Keratinocyte (primary cell): Measurements from ENCODE around the gene SRR.

ENCODE experiments used
- EZH2 ChIP-seq: IDR thresholded peaks from one replicate; pipeline ENCODE4 v1.6.1; 2012; ENCODE audit warnings: inconsistent platforms, mild to moderate bottlenecking, low read length, moderate library complexity
- TF ChIP-seq, protein P1 (sequence below), 3 experiments: IDR thresholded peaks in 1 of 3; conservative IDR thresholded peaks in 1 of 3; optimal IDR thresholded peaks in 1 of 3; 2 replicates in 2 of 3; 3 replicates in 1 of 3; pipeline versions ENCODE3 to v1.5.1; 2011; ENCODE audit warnings: low read length in 3 of 3, mild to moderate bottlenecking in 3 of 3, moderate library complexity in 2 of 3, control low read depth in 1 of 3, inconsistent platforms in 1 of 3; ENCODE audit not compliant: insufficient read depth in 2 of 3; ENCODE audit errors: extremely low read depth in 1 of 3

GRCh38 chr17:2331303-2331702, 27.6 kb downstream of the SRR start:
- TF ChIP-seq, protein P1, sequence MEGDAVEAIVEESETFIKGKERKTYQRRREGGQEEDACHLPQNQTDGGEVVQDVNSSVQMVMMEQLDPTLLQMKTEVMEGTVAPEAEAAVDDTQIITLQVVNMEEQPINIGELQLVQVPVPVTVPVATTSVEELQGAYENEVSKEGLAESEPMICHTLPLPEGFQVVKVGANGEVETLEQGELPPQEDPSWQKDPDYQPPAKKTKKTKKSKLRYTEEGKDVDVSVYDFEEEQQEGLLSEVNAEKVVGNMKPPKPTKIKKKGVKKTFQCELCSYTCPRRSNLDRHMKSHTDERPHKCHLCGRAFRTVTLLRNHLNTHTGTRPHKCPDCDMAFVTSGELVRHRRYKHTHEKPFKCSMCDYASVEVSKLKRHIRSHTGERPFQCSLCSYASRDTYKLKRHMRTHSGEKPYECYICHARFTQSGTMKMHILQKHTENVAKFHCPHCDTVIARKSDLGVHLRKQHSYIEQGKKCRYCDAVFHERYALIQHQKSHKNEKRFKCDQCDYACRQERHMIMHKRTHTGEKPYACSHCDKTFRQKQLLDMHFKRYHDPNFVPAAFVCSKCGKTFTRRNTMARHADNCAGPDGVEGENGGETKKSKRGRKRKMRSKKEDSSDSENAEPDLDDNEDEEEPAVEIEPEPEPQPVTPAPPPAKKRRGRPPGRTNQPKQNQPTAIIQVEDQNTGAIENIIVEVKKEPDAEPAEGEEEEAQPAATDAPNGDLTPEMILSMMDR (optimal IDR thresholded peaks at IDR 0.05 in 1 of 3, IDR thresholded peaks at IDR 0.05 in 1 of 3, conservative IDR thresholded peaks at IDR 0.05 in 1 of 3; ENCODE audit: extremely low read depth in 1 of 3, insufficient read depth in 2 of 3, low read length in 3 of 3) = no peak
- TF ChIP-seq EZH2 = no peak
